OCI-LY1 (cell line): ENCODE data around the gene MECP2.

ENCODE experiments used
- H2AFZ ChIP-seq: fragments of 200-600 bp; sonication (generic), shearing (Covaris generic); 2 replicates; pipeline ENCODE4 v1.6.0; 2014; ENCODE audit warnings: antibody characterized with exemption, mild to moderate bottlenecking, low read length
- H3F3A ChIP-seq: fragments of 200-600 bp; sonication (generic), shearing (Covaris generic); 2 replicates; pipeline ENCODE4 v1.6.0; 2014; ENCODE audit warnings: mild to moderate bottlenecking, antibody characterized with exemption, low read length, moderate library complexity; ENCODE audit not compliant: insufficient read depth
- H3K27ac ChIP-seq: fragments of 200-600 bp; sonication (generic); 2 replicates; pipeline ENCODE4 v1.5.1; 2014; ENCODE audit warnings: low read length, mixed run types, mild to moderate bottlenecking, low read depth; ENCODE audit not compliant: poor library complexity, severe bottlenecking
- H3K27me3 ChIP-seq: fragments of 200-600 bp; sonication (generic); 2 replicates; pipeline ENCODE4 v1.6.0; 2014; ENCODE audit warnings: antibody characterized with exemption, mild to moderate bottlenecking, low read length, moderate library complexity; ENCODE audit not compliant: insufficient read depth
- H3K36me3 ChIP-seq: fragments of 200-600 bp; sonication (generic); 2 replicates; pipeline ENCODE4 v1.6.1; 2014; ENCODE audit warnings: mild to moderate bottlenecking, antibody characterized with exemption, low read length, moderate library complexity, mixed read lengths; ENCODE audit not compliant: insufficient read depth
- H3K4me1 ChIP-seq: fragments of 200-600 bp; sonication (generic); 2 replicates; pipeline ENCODE4 v1.5.1; 2014; ENCODE audit warnings: mild to moderate bottlenecking, low read length, moderate library complexity; ENCODE audit not compliant: insufficient read depth, severe bottlenecking
- H3K4me2 ChIP-seq: fragments of 200-600 bp; sonication (generic), shearing (Covaris generic); 2 replicates; pipeline ENCODE4 v1.6.1; 2014; ENCODE audit warnings: low read length
- H3K4me3 ChIP-seq: fragments of 200-600 bp; sonication (generic); 2 replicates; pipeline ENCODE4 v1.5.1; 2014; ENCODE audit warnings: low read length, low read depth, mild to moderate bottlenecking, mixed read lengths; ENCODE audit not compliant: poor library complexity, severe bottlenecking
- H3K79me2 ChIP-seq: fragments of 200-600 bp; shearing (Covaris generic); 2 replicates; pipeline ENCODE4 v1.6.1; 2016; ENCODE audit warnings: mixed run types, low read length, mixed read lengths; ENCODE audit not compliant: insufficient read depth
- H3K9ac ChIP-seq: fragments of 200-600 bp; sonication (generic), shearing (Covaris generic); 2 replicates; pipeline ENCODE4 v1.6.1; 2014; ENCODE audit warnings: mild to moderate bottlenecking, low read length, mixed read lengths
- H3K9me2 ChIP-seq: fragments of 200-600 bp; sonication (generic), shearing (Covaris generic); 2 replicates; pipeline ENCODE4 v1.6.1; 2014; ENCODE audit warnings: low read depth, mild to moderate bottlenecking, low read length, mixed read lengths
- H3K9me3 ChIP-seq: fragments of 200-600 bp; shearing (Covaris generic); 2 replicates; pipeline ENCODE4 v1.6.1; 2014; ENCODE audit warnings: low read length, mixed read lengths
- H4K20me1 ChIP-seq: fragments of 200-600 bp; sonication (generic), shearing (Covaris generic); 2 replicates; pipeline ENCODE4 v1.6.0; 2016; ENCODE audit warnings: mild to moderate bottlenecking, low read length; ENCODE audit not compliant: insufficient read depth
- EZH2 ChIP-seq: fragments of 200-600 bp; sonication (generic), shearing (Covaris generic); IDR thresholded peaks from 2 replicates; pipeline ENCODE4 v1.8.0; 2017; ENCODE audit warnings: borderline replicate concordance, mixed run types, mild to moderate bottlenecking, antibody characterized with exemption, low read length, moderate library complexity, mixed read lengths
- TF ChIP-seq, protein P1 (sequence below): fragments of 200-600 bp; sonication (generic), shearing (Covaris generic); IDR thresholded peaks from 2 replicates; pipeline ENCODE4 v1.5.1; 2017; ENCODE audit warnings: mild to moderate bottlenecking, antibody characterized with exemption, low read length, moderate library complexity, mixed read lengths

The MECP2 gene

DNA sequence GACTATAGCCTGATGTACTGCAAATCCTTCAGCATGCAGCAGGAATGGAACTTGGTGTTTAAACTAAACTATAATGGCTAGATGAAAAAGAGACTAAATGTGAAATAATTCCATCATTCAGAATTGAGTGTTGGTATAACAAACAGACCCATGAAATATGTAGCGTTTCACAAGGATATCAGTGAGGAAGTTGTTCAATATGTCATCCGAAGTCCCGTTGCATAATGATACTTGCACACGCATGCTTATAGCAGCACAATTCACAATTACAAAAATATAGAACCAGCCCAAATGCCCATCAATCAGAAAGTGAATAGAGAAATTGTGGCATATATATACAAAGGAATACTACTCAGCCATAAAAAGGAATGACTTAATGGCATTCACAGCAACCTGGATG lies 20.4 kb downstream of the MECP2 start:
- H3F3A ChIP-seq: no peaks in the 10 kb centered on the region
- no peaks in the 10 kb centered on the region for H4K20me1 ChIP-seq
- no peaks in the 10 kb centered on the region for H3K27me3 ChIP-seq
- H3K9me3 ChIP-seq: no peaks in the 10 kb centered on the region
- H3K36me3 ChIP-seq: peaks cover 31% of the 10 kb centered on the region
- H3K4me3 ChIP-seq: no peak overlapping the region
- peaks cover 60% of the 10 kb centered on the region for H3K79me2 ChIP-seq
- H3K4me1 ChIP-seq: no peaks in the 10 kb centered on the region
- no peak overlapping the region for H2AFZ ChIP-seq
- no peak overlapping the region for H3K4me2 ChIP-seq
- H3K9ac ChIP-seq: no peak overlapping the region
- TF ChIP-seq EZH2: no peak
- TF ChIP-seq, protein P1, sequence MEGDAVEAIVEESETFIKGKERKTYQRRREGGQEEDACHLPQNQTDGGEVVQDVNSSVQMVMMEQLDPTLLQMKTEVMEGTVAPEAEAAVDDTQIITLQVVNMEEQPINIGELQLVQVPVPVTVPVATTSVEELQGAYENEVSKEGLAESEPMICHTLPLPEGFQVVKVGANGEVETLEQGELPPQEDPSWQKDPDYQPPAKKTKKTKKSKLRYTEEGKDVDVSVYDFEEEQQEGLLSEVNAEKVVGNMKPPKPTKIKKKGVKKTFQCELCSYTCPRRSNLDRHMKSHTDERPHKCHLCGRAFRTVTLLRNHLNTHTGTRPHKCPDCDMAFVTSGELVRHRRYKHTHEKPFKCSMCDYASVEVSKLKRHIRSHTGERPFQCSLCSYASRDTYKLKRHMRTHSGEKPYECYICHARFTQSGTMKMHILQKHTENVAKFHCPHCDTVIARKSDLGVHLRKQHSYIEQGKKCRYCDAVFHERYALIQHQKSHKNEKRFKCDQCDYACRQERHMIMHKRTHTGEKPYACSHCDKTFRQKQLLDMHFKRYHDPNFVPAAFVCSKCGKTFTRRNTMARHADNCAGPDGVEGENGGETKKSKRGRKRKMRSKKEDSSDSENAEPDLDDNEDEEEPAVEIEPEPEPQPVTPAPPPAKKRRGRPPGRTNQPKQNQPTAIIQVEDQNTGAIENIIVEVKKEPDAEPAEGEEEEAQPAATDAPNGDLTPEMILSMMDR: no peak
- H3K27ac ChIP-seq: no peak overlapping the region
- H3K9me2 ChIP-seq: no peaks in the 10 kb centered on the region

DNA sequence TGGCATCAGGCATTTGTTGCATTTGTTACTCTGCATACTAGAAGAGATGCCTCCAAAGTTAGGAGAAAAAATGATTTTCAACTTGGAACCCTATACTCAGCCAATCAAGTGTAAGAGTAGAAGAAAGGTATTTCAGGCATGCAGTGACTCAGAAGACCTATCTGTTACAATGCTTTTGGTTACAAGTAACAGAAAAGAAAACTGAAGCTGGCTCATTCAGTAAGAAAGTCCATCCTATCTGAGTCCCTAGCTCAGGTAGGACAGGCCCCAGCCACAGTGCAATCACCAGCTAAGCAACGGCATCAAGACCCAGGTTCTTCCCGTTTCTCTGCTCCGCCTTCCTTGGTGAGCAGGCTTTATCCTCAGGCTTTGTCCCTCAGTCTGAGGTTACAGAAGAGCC lies 23.3 kb downstream of the MECP2 start:
- H3K9me3 ChIP-seq: no peaks in the 10 kb centered on the region
- H3K4me2 ChIP-seq: no peak overlapping the region
- TF ChIP-seq, protein P1: no peak
- TF ChIP-seq EZH2: no peak
- H3K27ac ChIP-seq: no peak overlapping the region
- H3K27me3 ChIP-seq: no peaks in the 10 kb centered on the region
- no peaks in the 10 kb centered on the region for H3K9me2 ChIP-seq
- H3F3A ChIP-seq: no peaks in the 10 kb centered on the region
- peaks cover 22% of the 10 kb centered on the region; the same call in 1 of the 2 replicates for H3K36me3 ChIP-seq
- H4K20me1 ChIP-seq: no peaks in the 10 kb centered on the region
- no peak overlapping the region for H3K4me3 ChIP-seq
- H3K9ac ChIP-seq: no peak overlapping the region
- H2AFZ ChIP-seq: no peak overlapping the region
- H3K4me1 ChIP-seq: no peaks in the 10 kb centered on the region
- peaks cover 67% of the 10 kb centered on the region for H3K79me2 ChIP-seq

DNA sequence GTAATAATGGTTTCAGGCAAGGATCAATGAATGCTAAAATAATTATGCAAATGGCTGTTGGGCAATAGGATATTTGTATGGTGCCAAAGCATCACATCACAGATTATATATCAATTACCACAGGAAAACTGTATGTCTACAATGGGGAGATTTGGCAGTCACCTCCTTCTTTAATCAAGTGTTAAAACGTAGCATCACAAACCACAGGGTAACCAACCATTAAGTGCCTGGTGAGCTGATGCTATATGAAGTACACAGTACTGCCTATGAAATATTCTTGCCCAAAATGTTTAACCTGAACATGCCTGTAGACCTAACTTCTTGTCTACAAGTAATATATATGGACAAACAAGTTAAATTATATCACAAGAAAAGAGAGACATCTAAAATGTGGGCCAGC lies 25.3 kb downstream of the MECP2 start:
- TF ChIP-seq EZH2: no peak
- TF ChIP-seq, protein P1: no peak
- no peak overlapping the region for H3K4me3 ChIP-seq
- peaks cover 70% of the 10 kb centered on the region for H3K79me2 ChIP-seq
- H2AFZ ChIP-seq: no peak overlapping the region
- no peaks in the 10 kb centered on the region for H4K20me1 ChIP-seq
- H3K27me3 ChIP-seq: no peaks in the 10 kb centered on the region
- H3K9me3 ChIP-seq: no peaks in the 10 kb centered on the region
- H3K36me3 ChIP-seq: peaks cover 14% of the 10 kb centered on the region; the same call in 1 of the 2 replicates
- H3F3A ChIP-seq: no peaks in the 10 kb centered on the region
- H3K4me2 ChIP-seq: no peak overlapping the region
- H3K9me2 ChIP-seq: no peaks in the 10 kb centered on the region
- H3K4me1 ChIP-seq: no peaks in the 10 kb centered on the region
- no peak overlapping the region for H3K9ac ChIP-seq
- H3K27ac ChIP-seq: no peak overlapping the region
